Measurements from ENCODE around the gene FAM98B.

FAM98B gene

GRCh38 chr15:38507570-38507969, 53.6 kb downstream of the FAM98B start:
- no peak for DNase-seq (ENCODE audit: low read depth)

- DNase-seq (ENCODE audit: low read depth) = no peak
Observed at GRCh38 chr15:38508647-38509046, 54.7 kb downstream of the FAM98B start.

- no peak for DNase-seq (ENCODE audit: low read depth)
Observed at GRCh38 chr15:38509152-38509551, 55.2 kb downstream of the FAM98B start.

GRCh38 chr15:38512901-38513300, 59.0 kb downstream of the FAM98B start:
- DNase-seq (ENCODE audit: low read depth) = no peak

GRCh38 chr15:38514601-38515000, 60.7 kb downstream of the FAM98B start:
- DNase-seq (ENCODE audit: low read depth) = no peak

- no peak for DNase-seq (ENCODE audit: low read depth)
Observed at GRCh38 chr15:38516626-38517025, 62.7 kb downstream of the FAM98B start.

GRCh38 chr15:38517312-38517975, 63.5 kb downstream of the FAM98B start:
- no peak for DNase-seq (ENCODE audit: low read depth)

- no peak for DNase-seq (ENCODE audit: low read depth)
Observed at GRCh38 chr15:38518084-38518483, 64.2 kb downstream of the FAM98B start.

- DNase-seq (ENCODE audit: low read depth) = no peak
Observed at GRCh38 chr15:38520035-38520434, 66.1 kb downstream of the FAM98B start.

GRCh38 chr15:38521316-38521715, 67.4 kb downstream of the FAM98B start:
- no peak for DNase-seq (ENCODE audit: low read depth)

- DNase-seq (ENCODE audit: low read depth) = no peak
Observed at GRCh38 chr15:38522922-38523321, 69.0 kb downstream of the FAM98B start.

GRCh38 chr15:38524156-38524555, 70.2 kb downstream of the FAM98B start:
- DNase-seq (ENCODE audit: low read depth) = no peak

GRCh38 chr15:38525489-38525888, 71.6 kb downstream of the FAM98B start:
- DNase-seq (ENCODE audit: low read depth) = no peak

- DNase-seq (ENCODE audit: low read depth) = no peak
Observed at GRCh38 chr15:38526158-38526557, 72.2 kb downstream of the FAM98B start.

GRCh38 chr15:38528294-38528693, 74.4 kb downstream of the FAM98B start:
- DNase-seq (ENCODE audit: low read depth) = no peak

GRCh38 chr15:38530113-38530512, 76.2 kb downstream of the FAM98B start:
- no peak for DNase-seq (ENCODE audit: low read depth)

GRCh38 chr15:38531509-38531908, 77.6 kb downstream of the FAM98B start:
- DNase-seq (ENCODE audit: low read depth) = no peak

GRCh38 chr15:38532728-38533127, 78.8 kb downstream of the FAM98B start:
- DNase-seq (ENCODE audit: low read depth) = no peak

GRCh38 chr15:38533416-38533915, 79.5 kb downstream of the FAM98B start:
- DNase-seq (ENCODE audit: low read depth) = no peak

GRCh38 chr15:38533926-38534325, 80.0 kb downstream of the FAM98B start:
- DNase-seq (ENCODE audit: low read depth) = no peak

GRCh38 chr15:38534691-38535090, 80.8 kb downstream of the FAM98B start:
- no peak for DNase-seq (ENCODE audit: low read depth)

GRCh38 chr15:38535491-38536200, 81.7 kb downstream of the FAM98B start:
- no peak for DNase-seq (ENCODE audit: low read depth)

- no peak for DNase-seq (ENCODE audit: low read depth)
Observed at GRCh38 chr15:38536201-38536676, 82.3 kb downstream of the FAM98B start.

Data from stimulated activated CD8-positive, alpha-beta memory T cell treated with anti-CD3 and anti-CD28 coated beads, Interleukin-7, amount 100 ng/mL, for 24 hours (primary cell).